GM18508 (cell line): ENCODE measurements around the gene LCP2.

ENCODE experiments used
- ATAC-seq: cut with Tn5 transposase; IDR thresholded peaks from one replicate; pipeline ENCODE4 v1.9.1; 2021; ENCODE audit warnings: moderate number of reproducible peaks; ENCODE audit not compliant: insufficient read depth, unreplicated experiment

LCP2 gene

GRCh38 chr5:170297589-170298462 is at the start of gene LCP2:
LCP2 (minus strand) TSS chr5:170297777; CDS start chr5:170297611, 166 bp downstream.
- ATAC-seq = no peak

GRCh38 chr5:170347022-170347567 is 49.5 kb upstream of the LCP2 start:
- ATAC-seq = no peak

GRCh38 chr5:170345971-170346370 is 48.4 kb upstream of the LCP2 start:
- no peak for ATAC-seq

GRCh38 chr5:170343177-170343576 is 45.6 kb upstream of the LCP2 start:
- ATAC-seq = no peak

- ATAC-seq = no peak
Observed at GRCh38 chr5:170342153-170342725, 44.7 kb upstream of the LCP2 start.

GRCh38 chr5:170341545-170341944 is 44.0 kb upstream of the LCP2 start:
- ATAC-seq = no peak

GRCh38 chr5:170339780-170340167 is 42.2 kb upstream of the LCP2 start:
- ATAC-seq = no peak

GRCh38 chr5:170338933-170339779 is 41.6 kb upstream of the LCP2 start:
- ATAC-seq = no peak

GRCh38 chr5:170338291-170338690 is 40.7 kb upstream of the LCP2 start:
- ATAC-seq = no peak

- ATAC-seq = no peak
Observed at GRCh38 chr5:170337045-170337733, 39.6 kb upstream of the LCP2 start.

- ATAC-seq = no peak
Observed at GRCh38 chr5:170336065-170336464, 38.5 kb upstream of the LCP2 start.

GRCh38 chr5:170334626-170335025 is 37.0 kb upstream of the LCP2 start:
- no peak for ATAC-seq

GRCh38 chr5:170333161-170333910 is 35.8 kb upstream of the LCP2 start:
- ATAC-seq = peak; percentile 44

- ATAC-seq = no peak
Observed at GRCh38 chr5:170332058-170332457, 34.5 kb upstream of the LCP2 start.

- no peak for ATAC-seq
Observed at GRCh38 chr5:170330568-170331054, 33.0 kb upstream of the LCP2 start.

GRCh38 chr5:170329524-170329923 is 31.9 kb upstream of the LCP2 start:
- no peak for ATAC-seq

GRCh38 chr5:170327829-170328228 is 30.3 kb upstream of the LCP2 start:
- no peak for ATAC-seq

GRCh38 chr5:170327168-170327567 is 29.6 kb upstream of the LCP2 start:
- ATAC-seq = no peak

GRCh38 chr5:170319301-170319700 is 21.7 kb upstream of the LCP2 start:
- no peak for ATAC-seq
